DMS114 treated with DMSO at 0.1 percent for 48 hours (cell line): ENCODE measurements around the gene ACR.
A peak's percentile ranks its signal among the peaks of the same experiment; 100 is the strongest.
"Not testable (repeated sequence)": the region's sequence is repeated elsewhere in the genome, so short reads cannot be mapped to it uniquely, and the experiment has no call there.

Source experiments
- DNase-seq: peaks from one replicate; lab custom pipeline; 2025; ENCODE audit not compliant: unreplicated experiment; lab: John Stamatoyannopoulos, UW

The ACR gene

DNA sequence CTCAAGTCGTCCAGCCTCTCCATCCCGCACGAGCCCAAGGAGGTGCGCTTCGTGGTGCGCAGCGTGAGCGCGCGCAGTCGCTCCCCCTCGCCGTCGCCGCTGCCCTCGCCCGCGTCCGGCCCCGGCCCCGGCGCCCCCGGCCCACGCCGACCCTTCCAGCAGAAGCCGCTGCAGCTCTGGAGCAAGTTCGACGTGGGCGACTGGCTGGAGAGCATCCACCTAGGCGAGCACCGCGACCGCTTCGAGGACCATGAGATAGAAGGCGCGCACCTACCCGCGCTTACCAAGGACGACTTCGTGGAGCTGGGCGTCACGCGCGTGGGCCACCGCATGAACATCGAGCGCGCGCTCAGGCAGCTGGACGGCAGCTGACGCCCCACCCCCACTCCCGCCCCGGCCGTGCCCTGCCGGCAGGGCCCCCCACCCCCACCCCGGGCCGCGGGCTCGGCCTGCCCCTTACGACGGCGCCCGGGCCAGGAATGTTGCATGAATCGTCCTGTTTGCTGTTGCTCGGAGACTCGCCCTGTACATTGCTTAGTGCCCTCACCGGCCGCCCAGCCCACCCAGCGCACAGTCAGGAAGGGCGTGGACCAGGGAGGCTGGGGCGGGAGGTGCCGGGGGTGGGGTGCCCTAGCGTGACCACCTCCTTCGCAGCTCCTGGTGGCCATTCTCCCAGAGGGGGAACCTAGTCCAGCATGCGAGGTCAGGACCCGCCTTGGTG lies 6.9 kb upstream of the ACR start:
- no peak for DNase-seq

DNA sequence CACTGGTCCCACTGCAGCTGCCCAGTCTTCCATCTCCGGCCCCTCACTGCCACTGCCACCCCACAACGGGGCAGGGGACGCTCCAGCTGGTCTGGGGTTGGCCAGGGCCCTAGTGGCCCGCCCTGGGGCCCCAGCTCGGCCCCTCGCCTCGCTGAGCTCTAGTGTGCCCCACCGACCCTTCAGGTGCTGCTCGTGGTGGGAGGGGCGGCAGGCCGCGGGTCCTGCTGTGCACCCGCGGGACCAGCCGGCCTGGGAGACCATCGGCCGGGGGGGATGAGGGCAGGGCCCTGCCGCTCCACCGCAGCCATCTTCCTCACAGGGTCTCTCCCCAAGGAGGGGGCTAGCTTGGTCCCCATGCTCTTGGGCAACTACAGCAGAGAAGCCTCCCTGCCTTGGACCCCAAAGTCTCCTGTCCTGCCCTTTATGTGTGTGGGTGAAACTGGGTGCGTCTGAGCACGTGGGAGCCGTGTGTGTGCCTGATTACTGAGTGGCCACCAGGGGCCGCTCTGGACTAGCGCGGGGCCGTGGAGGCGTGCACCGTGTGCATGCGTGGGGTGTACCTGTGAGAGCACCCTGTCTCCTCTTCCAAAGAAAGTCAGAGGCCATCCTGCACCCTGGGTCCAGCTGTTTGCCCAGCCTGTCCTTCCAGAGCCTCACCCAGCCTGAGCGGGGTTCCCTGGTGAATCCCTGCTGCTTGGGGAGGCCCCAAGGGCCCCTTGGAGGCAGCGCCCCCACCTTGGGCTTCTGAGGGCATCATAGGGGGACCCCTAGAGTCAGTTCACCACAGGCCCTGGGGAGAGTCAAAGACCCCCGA lies 6.0 kb upstream of the ACR start:
- DNase-seq: peak; percentile 14

DNA sequence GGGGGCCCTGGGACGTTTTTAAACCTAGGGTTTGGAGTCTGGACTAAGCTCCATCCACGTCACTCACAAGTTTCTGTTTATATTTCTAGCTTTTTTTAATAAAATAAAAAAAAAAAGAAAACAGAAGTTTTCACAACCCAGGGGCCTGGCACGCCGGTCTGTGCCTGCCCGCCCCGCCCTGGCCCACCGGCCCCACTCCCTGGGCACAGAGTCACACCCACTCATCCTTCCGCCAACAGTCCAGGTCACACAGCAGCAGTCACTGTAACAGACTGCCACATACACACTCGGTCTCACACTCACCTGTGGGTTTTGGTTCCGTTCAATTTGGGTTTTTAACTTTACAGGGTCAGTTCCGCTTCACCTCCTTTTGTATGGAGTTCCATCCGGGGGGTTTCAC lies 5.3 kb upstream of the ACR start:
- DNase-seq: no peak

DNA sequence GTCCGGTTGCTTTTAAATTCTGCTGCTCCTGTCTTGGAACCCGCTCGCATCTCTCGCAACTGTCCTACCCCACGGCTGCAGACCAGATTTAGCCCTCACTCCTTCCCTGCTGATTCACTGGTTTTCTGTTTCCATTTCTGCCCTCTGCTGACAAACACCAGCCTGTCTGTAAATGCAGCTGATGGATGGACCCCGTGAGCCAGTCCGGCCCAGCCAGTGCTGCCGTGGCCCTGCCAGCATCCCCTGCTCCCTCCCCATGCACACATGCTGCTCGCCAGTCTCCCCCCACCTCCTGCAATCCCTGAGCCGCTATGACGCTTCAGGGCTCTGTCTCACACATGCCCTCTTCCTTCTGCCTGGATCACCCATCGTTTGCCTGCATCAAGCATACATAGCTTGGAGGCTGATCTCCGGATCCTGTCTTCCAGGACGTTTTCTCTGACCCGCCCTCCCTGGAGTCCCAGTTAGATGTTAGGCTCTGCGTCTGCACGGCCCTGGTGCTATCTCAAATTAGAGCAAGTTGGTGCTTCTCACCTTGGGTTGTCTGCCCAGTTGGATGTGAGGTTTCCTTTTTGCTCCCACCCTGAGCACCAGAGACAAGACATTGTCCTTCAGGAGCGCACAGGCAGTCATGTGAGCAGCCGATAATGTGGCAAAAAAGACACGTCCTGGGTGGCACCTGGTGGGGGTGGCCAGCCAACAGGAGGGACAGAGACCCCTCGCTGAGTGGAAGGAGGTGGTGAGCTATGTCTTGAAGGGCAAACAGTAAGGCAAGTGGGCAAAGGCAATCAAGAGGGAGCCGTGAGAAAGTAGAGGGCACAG lies 4.3 kb upstream of the ACR start:
- DNase-seq: no peak

DNA sequence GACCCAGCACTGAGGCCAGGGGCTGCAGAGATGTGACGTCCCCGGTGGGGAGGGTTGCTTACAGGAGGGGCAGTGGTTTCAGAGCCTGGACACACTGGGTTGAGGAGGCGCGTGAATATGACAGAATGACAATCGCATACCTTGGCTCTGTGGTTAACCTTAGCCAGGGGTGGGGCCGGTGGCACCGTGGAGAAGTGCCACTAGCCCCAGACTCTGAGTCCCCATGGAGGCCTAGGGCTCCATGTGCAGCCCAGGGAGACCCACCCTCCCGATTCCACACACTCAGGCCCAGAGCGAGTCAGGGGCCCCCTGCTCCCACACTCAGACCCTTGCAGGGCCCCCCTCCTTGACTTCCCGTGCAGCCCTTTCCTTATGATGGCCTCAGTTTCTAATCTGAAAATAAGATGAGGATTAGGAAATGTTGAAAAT lies 3.6 kb upstream of the ACR start:
- DNase-seq: no peak

DNA sequence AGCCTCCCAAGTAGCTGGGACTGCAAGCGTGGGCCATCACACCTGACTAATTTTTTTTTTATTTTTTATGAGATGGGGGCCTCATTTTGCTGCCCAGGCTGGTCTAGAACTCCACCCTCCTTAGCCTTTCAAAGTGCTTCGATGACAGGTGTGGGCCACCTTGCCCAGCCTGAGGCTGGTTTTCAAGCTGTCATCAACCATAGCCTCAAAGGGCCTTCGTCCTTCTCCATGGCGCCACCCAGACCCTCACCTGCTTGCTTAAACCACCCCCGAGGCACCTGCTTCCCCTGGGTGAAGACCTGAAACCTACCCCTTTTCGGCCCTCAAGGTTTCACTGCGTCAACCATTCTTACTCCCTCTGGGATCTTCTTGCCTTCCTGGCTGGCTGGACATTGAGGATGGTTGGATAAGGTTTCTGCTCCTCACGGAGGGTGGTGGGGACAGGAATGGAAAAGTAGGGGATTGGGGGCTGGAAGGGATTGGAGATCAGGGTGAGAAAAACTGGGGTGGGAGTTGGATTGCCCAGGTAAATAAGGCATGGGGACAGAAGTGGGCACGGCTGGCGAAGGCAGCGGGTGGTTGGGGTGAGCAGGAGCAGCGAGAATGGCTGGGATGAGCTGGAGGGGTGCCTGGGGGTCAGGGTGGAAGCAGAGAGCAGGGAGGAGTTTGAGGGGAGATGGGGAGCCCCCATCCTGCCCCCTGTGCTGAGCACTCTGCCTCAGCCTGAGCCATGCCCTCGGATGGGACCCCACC lies 2.8 kb upstream of the ACR start:
- no peak for DNase-seq

DNA sequence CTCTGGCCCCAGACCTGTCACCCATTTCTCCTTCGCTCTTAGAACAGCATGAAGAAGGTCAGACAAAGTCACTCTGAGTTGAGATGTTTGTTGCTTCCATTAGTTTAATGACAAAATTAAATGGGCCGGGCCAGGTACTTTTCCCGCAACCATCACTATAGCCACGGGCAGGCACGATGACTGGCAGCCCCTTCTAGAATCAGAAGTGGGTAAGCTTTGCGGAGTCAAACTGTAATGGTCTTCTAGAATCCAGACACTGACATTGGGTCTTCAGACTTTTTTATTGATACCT lies 2.3 kb upstream of the ACR start:
- no peak for DNase-seq

DNA sequence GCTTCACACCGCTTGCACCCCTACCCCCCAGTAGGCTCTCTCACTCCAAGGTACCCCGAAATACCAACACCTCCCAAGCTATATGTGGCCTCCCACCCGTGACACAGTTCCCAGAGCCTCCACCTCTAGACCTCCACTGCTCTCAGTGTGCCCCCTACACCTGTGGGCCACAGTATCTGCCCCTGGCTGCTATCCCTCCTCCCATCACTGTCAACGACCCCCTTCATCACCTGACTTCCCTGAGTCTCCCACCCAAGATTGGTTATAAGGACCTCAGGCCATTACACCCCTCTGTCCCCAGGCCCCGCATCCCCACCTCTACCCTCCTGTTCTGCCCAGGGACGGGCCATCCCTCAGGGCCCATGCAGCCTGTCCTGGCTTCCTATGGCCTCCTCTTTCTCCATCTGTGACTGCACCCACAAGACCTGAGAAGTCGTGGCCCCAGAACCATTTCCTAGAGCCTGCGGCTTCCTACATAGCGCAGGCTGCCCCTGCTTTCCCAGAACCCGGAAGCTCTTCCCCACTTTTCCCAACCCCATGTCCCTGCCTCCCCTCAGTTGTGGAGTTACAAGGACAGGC lies 734 bp downstream of the ACR start:
- DNase-seq: no peak

DNA sequence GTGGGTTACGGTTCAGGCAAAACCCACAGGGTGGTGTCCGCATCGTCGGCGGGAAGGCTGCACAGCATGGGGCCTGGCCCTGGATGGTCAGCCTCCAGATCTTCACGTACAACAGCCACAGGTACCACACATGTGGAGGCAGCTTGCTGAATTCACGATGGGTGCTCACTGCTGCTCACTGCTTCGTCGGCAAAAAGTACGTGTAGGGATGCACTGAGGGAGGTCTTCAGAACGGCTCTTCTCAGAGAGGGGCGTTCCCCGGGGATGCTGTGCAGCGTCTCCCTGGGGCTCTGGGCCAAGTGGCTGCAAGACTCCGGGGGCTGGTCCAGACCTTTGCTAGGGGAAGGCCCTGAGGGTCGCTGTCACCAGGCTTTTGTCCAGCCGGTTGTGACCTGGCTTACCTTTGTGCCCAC lies 1.3 kb downstream of the ACR start:
- no peak for DNase-seq

DNA sequence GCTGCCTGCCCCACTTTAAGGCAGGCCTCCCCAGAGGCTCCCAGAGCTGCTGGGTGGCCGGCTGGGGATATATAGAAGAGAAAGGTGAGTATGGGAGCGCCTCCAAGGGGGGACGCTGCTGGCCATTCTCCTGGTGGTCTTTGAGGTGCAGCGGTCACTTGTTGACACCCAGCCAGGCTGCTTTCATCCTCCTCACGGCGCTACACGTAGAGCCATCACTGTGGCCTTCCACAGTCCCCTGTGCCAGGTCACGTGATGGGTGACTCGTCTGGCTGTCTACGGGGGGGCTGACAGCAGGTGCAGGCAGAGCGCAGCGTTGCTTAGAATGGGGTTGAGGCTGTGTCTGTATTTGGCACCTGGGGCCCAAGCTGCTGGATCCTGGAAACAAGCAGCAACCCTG lies 1.9 kb downstream of the ACR start:
- no peak for DNase-seq

DNA sequence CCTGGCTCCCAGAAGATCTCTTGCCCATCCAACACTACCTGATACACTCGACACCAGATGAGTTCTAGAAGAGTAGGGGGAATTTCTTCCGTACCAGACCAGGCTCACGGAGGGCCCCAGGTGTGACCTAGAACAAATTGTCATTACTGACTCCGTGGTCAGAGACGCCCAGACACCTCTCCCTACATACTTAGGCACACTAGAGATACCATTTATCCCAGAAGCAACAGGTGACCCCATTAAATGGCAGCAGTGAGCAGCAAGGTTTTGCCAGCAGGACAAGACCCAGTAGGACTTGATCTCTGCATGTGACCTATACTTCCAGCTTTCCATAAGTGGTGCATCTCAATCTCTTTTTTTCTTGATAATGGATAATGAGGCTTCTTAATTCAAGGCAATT lies 2.7 kb downstream of the ACR start:
- DNase-seq: not testable (repeated sequence)

DNA sequence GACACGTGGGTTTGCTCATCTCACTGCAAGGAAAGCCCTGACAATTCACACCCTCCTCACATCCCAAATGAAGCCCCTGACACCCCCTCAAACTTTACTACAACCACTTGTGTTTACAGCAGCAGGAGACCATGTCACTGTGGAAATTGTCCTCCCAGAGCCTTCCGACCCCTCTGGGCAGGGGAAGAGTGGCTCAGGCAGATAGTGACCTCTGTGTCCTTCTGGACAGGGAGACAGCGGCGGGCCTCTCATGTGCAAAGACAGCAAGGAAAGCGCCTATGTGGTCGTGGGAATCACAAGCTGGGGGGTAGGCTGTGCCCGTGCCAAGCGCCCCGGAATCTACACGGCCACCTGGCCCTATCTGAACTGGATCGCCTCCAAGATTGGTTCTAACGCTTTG lies 6.4 kb downstream of the ACR start:
- DNase-seq: not testable (repeated sequence)

DNA sequence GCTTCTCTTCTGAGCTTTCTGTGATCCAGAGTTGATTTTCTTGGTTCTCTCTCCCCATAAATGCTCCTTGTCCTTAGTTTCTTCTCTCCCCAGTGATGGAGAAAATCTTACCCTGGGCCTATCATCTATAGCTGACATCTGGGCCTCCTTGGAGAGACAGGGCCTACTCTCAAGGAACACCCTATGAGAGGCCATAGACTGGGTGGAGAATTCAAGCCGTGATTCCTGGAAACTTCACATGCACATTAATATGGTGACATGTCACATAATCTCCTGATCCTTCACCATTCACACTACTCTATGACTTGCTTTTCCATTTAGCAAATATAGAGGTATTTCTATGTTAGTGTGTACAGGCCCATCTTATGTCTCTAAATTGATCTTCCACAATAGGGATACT lies 9.5 kb downstream of the ACR start:
- not testable (repeated sequence) for DNase-seq

DNA sequence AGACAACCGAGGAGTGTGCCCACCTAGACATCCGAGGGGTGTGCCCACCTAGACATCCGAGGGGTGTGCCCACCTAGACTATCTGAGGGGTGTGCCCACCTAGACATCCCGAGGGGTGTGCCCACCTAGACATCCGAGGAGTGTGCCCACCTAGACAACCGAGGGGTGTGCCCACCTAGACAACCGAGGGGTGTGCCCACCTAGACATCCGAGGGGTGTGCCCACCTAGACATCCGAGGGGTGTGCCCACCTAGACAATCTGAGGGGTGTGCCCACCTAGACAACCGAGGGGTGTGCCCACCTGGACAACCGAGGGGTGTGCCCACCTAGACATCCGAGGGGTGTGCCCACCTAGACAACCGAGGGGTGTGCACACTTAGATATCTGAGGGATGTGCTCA lies 10.6 kb downstream of the ACR start:
- not testable (repeated sequence) for DNase-seq

DNA sequence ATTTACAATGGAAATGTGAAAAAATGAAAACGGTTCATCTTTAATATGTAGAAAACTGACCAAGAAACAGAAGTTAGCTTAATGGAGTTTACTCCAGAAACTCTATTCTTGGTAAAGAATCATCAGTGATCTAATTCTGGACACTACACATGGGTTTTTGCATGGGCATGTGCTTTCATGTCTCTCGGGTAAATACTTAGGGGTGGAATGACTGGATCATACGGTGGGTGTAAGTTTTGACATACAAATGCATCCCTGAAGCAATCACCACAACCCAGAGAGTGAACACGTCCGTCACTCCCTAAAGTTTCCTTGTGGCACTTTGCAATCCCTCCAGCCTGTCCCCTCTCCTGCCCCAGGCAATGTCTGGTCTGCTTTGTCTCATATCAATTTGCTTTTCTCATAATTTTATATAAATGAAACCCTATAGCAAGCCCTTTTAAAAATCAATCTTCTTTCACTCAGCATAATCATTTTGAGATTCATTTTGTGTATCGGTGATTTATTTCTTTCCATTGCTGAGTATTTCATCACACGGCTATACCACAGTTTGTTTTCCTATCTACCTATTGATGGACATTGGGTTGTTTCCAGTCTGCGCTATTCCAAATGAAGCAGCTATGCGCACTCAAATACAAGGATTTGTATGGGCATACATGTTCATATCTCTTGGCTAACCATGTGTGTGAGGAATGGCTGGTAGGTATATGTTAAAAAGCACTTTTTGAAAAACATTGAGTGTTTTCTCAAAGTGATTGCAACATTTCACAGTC lies 11.5 kb downstream of the ACR start:
- DNase-seq: not testable (repeated sequence)

DNA sequence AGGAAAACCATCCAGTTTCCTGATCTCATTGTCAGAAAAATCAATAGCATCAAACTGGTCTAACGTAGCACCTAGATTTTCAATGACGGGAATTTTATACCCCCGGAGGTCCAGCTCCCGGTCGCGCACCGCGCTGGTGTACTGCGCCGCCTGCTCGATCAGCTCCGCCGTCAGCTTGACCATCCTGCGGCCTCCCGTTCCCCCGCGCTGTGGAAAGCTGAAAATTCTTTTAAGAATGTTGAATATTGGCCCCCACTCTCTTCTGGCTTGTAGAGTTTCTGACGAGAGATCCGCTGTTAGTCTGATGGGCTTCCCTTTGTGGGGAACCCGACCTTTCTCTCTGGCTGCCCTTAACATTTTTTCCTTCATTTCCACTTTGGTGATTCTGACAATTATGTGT lies 17.2 kb downstream of the ACR start:
- DNase-seq: not testable (repeated sequence)

DNA sequence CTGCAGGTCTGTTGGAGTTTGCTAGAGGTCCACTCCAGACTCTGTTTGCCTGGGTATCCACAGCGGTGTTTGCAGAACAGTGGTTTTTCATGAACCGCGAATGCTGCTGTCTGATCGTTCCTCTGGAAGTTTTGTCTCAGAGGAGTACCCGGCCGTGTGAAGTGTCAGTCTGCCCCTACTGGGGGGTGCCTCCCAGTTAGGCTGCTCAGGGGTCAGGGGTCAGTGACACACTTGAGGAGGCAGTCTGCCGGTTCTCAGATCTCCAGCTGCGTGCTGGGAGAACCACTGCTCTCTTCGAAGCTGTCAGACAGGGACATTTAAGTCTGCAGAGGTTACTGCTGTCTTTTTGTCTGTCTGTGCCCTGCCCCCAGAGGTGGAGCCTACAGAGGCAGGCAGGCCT lies 18.4 kb downstream of the ACR start:
- DNase-seq: not testable (repeated sequence)

DNA sequence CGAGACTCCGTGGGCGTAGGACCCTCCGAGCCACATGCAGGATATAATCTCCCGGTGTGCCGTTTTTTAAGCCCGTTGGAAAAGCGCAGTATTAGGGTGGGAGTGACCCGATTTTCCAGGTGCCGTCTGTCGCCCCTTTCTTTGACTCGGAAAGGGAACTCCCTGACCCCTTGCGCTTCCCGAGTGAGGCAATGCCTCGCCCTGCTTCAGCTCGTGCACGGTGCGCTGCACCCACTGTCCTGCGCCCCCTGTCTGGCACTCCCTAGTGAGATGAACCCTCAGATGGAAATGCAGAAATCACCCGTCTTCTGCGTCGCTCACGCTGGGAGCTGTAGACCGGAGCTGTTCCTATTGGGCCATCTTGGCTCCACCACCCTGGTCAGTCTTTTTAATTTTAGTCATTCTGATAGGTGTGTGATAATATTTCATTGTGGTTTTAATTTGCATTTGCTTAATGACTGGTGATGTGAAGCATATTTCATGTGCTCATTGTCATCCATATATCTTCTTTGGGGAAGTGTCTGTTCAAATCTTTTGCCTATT lies 19.0 kb downstream of the ACR start:
- DNase-seq: not testable (repeated sequence)

DNA sequence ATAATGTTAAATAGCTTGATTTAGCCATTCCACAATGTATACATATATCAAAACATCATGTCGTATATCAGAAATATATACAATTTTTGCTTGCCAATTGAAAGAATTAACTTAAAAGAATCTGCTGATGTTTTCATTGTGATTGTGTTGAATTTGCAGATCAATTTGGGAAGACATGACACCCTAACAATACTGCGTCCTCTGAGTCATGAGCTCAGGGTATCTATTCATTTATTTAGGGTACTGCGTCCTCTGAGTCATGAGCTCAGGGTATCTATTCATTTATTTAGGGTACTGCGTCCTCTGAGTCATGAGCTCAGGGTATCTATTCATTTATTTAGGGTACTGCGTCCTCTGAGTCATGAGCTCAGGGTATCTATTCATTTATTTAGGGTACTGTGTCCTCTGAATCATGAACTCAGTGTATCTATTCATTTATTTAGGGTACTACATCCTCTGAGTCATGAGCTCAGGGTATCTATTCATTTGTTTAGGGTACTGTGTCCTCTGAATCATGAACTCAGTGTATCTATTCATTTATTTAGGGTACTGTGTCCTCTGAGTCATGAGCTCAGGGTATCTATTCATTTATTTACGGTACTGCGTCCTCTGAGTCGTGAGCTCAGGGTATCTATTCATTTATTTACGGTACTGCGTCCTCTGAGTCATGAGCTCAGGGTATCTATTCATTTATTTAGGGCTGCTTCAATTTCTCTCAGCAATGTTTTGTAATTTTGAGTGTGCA lies 21.8 kb downstream of the ACR start:
- DNase-seq: not testable (repeated sequence)
